GM23338 (cell line): Measurements from ENCODE around the gene PAX4. TPM values are rescaled to one million over a fixed set of nuclear protein-coding genes. Genes with fewer than 3 reads are reported as not detected.

Experiments used
- ATAC-seq: fragments of 200-7000 bp; cut with Tn5 transposase; 3 replicates; pipeline ENCODE4 v1.9.1; 2020
- DNase-seq: peaks from one replicate; pipeline ENCODE4 v3.0.0-alpha.2; 2015; ENCODE audit warnings: low spot score
- H2AFZ ChIP-seq: fragments of 200-600 bp; sonication (generic); 2 replicates; pipeline ENCODE4 v1.8.0; 2016; ENCODE audit warnings: antibody characterized with exemption, mild to moderate bottlenecking, moderate library complexity
- H3F3A ChIP-seq: fragments of 200-600 bp; sonication (generic); replicated peaks from 2 replicates; pipeline ENCODE4 v1.8.0; 2017; ENCODE audit warnings: antibody characterized with exemption, mixed run types, low read depth
- H3K27ac ChIP-seq: fragments of 200-600 bp; sonication (generic); 2 replicates; pipeline ENCODE4 v1.6.1; 2016; ENCODE audit warnings: low read depth
- H3K27me3 ChIP-seq: fragments of 200-600 bp; sonication (generic); 2 replicates; pipeline ENCODE4 v1.8.0; 2016; ENCODE audit warnings: mild to moderate bottlenecking, mixed run types, moderate library complexity; ENCODE audit not compliant: insufficient read depth
- H3K36me3 ChIP-seq: fragments of 200-600 bp; sonication (generic); 2 replicates; pipeline ENCODE4 v1.8.0; 2016; ENCODE audit warnings: mild to moderate bottlenecking; ENCODE audit not compliant: insufficient read depth
- H3K4me1 ChIP-seq: fragments of 200-600 bp; sonication (generic); 2 replicates; pipeline ENCODE4 v1.8.0; 2016; ENCODE audit warnings: mild to moderate bottlenecking, moderate library complexity; ENCODE audit not compliant: insufficient read depth
- H3K4me2 ChIP-seq: fragments of 200-600 bp; sonication (generic); 2 replicates; pipeline ENCODE4 v1.7.1; 2017; ENCODE audit warnings: mixed run types
- H3K4me3 ChIP-seq: fragments of 200-600 bp; sonication (generic); 2 replicates; pipeline ENCODE4 v1.6.1; 2016; ENCODE audit warnings: mixed run types
- H3K79me2 ChIP-seq: fragments of 200-600 bp; sonication (generic); replicated peaks from 2 replicates; pipeline ENCODE4 v1.8.0; 2017; ENCODE audit warnings: mild to moderate bottlenecking; ENCODE audit not compliant: insufficient read depth
- H3K9me2 ChIP-seq: fragments of 200-600 bp; sonication (generic); 2 replicates; pipeline ENCODE4 v1.8.0; 2017; ENCODE audit not compliant: insufficient read depth
- H4K20me1 ChIP-seq: fragments of 200-600 bp; sonication (generic); replicated peaks from 2 replicates; pipeline ENCODE4 v1.8.0; 2017; ENCODE audit warnings: mild to moderate bottlenecking; ENCODE audit not compliant: insufficient read depth
- H3K27ac Mint-ChIP-seq: 2 replicates; pipeline ENCODE4 v1.8.0; 2020; ENCODE audit warnings: inconsistent platforms, mild to moderate bottlenecking, moderate library complexity, mixed read lengths
- H3K27me3 Mint-ChIP-seq: 3 replicates; pipeline ENCODE4 v1.8.0; 2022; ENCODE audit warnings: low read depth, mild to moderate bottlenecking, moderate library complexity, mixed read lengths, inconsistent platforms; ENCODE audit not compliant: insufficient read depth, poor library complexity
- H3K36me3 Mint-ChIP-seq: 3 replicates; pipeline ENCODE4 v1.8.0; 2021; ENCODE audit warnings: low read depth, mild to moderate bottlenecking, inconsistent platforms, moderate library complexity, mixed read lengths
- H3K4me1 Mint-ChIP-seq: 3 replicates; pipeline ENCODE4 v1.8.0; 2020; ENCODE audit warnings: mild to moderate bottlenecking, inconsistent platforms, mixed read lengths
- H3K4me3 Mint-ChIP-seq: 3 replicates; pipeline ENCODE4 v1.8.0; 2021; ENCODE audit warnings: moderate library complexity, mild to moderate bottlenecking, inconsistent platforms, mixed read lengths
- H3K9me3 Mint-ChIP-seq: 3 replicates; pipeline ENCODE4 v1.8.0; 2020; ENCODE audit warnings: moderate library complexity, mild to moderate bottlenecking, inconsistent platforms, mixed read lengths
- CTCF ChIP-seq, 2 experiments: fragments of 200-600 bp in 1 of 2; sonication (generic) in 1 of 2; conservative IDR thresholded peaks; 2 replicates each; pipeline versions ENCODE4 v1.5.1 to v1.6.1; 2016 to 2017; ENCODE audit warnings: antibody characterized with exemption in 2 of 2, low read depth in 2 of 2, mild to moderate bottlenecking in 2 of 2, moderate library complexity in 1 of 2
- ETS1 ChIP-seq: IDR thresholded peaks from 2 replicates; pipeline ENCODE4 v1.6.1; 2016; ENCODE audit warnings: antibody characterized with exemption
- NANOG ChIP-seq: IDR thresholded peaks from 2 replicates; pipeline ENCODE4 v1.6.1; 2016; ENCODE audit warnings: antibody characterized with exemption, borderline replicate concordance
- REST ChIP-seq: IDR thresholded peaks from one replicate; pipeline ENCODE4 v1.6.1; 2018; ENCODE audit warnings: antibody characterized with exemption; ENCODE audit not compliant: unreplicated experiment
- ZNF114 ChIP-seq: fragments of 250-450 bp; sonication (Bioruptor Pico); IDR thresholded peaks from 2 replicates; pipeline ENCODE4 v1.5.0; 2020; ENCODE audit warnings: mild to moderate bottlenecking, moderate library complexity
- ZNF462 ChIP-seq: fragments of 250-450 bp; sonication (Bioruptor Pico); IDR thresholded peaks from 2 replicates; pipeline ENCODE4 v1.5.0; 2020; ENCODE audit warnings: mild to moderate bottlenecking, moderate library complexity
- polyA plus RNA-seq: library from polyadenylated mRNA; unstranded; fragments of >200 nt; fragmentation: Nextera tagmentation; extraction: Ambion mirVana; gene quantifications from 2 replicates; pipeline ENCODE4 v1.2.1, GENCODE V29; 2016
- total RNA-seq: library from RNA; depleted of rRNA; stranded (reverse); fragments of >200 nt; shearing (Covaris generic); gene quantifications from 2 replicates; pipeline ENCODE4 v1.2.3, GENCODE V29; 2014

PAX4 gene
- total and polyA plus RNA-seq, 2 experiments from 2014 or later: not detected

GRCh38 chr7:127652333-127653248 is 34.6 kb upstream of the PAX4 start:
- Histone ChIP-seq H3K9me2 (no peaks in the 10 kb centered on the region), H3K4me1 (peaks cover 41% of the 10 kb centered on the region), H3K4me3 (peak overlapping the region; percentile 88), H3K27me3 (no peaks in the 10 kb centered on the region), H4K20me1 (peaks cover 43% of the 10 kb centered on the region), H3K36me3 (no peaks in the 10 kb centered on the region), H3K79me2 (peaks cover 55% of the 10 kb centered on the region), H3K27ac (peak overlapping the region; percentile 90), H2AFZ (peak overlapping the region; percentile 4; the same call in 1 of the 2 replicates), H3F3A (no peaks in the 10 kb centered on the region), H3K4me2 (peak overlapping the region; percentile 85)
- TF ChIP-seq REST (no peak), ZNF462 (CRISPR knock-in tag) (no peak), ETS1 (no peak), NANOG (no peak), ZNF114 (CRISPR knock-in tag) (no peak), CTCF (conservative IDR thresholded peaks at IDR 0.05; ENCODE audit: low read depth in 2 of 2) (no peak)
- ATAC-seq: peak; percentile 13
- Mint-ChIP-seq H3K4me3 (no peak overlapping the region; the same call in 1 of the 3 replicates), H3K27me3 (peaks cover 4% of the 10 kb centered on the region), H3K4me1 (peaks cover 37% of the 10 kb centered on the region), H3K36me3 (peaks cover 17% of the 10 kb centered on the region), H3K27ac (peak overlapping the region; percentile 97), H3K9me3 (no peaks in the 10 kb centered on the region; the same call in 2 of the 3 replicates)
- DNase-seq: peak; percentile 40
